Activated CD8-positive, alpha-beta memory T cell treated with anti-CD3 and anti-CD28 coated beads, Interleukin-2, amount 50 U/mL, for 48 hours (primary cell): ENCODE results near the gene ZSCAN26.

Experiments
- DNase-seq: peaks from one replicate; pipeline ENCODE4 v3.0.0-alpha.2; 2020

The ZSCAN26 gene

GRCh38 chr6:28326371-28326948 lies 59.5 kb downstream of the ZSCAN26 start:
- DNase-seq, result no peak
